Choroid plexus epithelial cell (primary cell): Measurements from ENCODE around the gene MMP26.
"Not testable (repeated sequence)": the region's sequence is repeated elsewhere in the genome, so short reads cannot be mapped to it uniquely, and the experiment has no call there.

ENCODE experiments used
- DNase-seq: peaks from one replicate; pipeline ENCODE4 v3.0.0-alpha.2; 2010; ENCODE audit warnings: low read depth
- H3K4me3 ChIP-seq: 2 replicates; pipeline ENCODE4 v1.5.1; 2011; ENCODE audit warnings: low read depth, mild to moderate bottlenecking, control low read depth, low read length, moderate library complexity
- TF ChIP-seq, protein P1 (sequence below): conservative IDR thresholded peaks from 2 replicates; pipeline ENCODE4 v1.5.1; 2011; ENCODE audit warnings: low read depth, mild to moderate bottlenecking, control low read depth, inconsistent platforms, low read length, moderate library complexity

MMP26 gene

DNA sequence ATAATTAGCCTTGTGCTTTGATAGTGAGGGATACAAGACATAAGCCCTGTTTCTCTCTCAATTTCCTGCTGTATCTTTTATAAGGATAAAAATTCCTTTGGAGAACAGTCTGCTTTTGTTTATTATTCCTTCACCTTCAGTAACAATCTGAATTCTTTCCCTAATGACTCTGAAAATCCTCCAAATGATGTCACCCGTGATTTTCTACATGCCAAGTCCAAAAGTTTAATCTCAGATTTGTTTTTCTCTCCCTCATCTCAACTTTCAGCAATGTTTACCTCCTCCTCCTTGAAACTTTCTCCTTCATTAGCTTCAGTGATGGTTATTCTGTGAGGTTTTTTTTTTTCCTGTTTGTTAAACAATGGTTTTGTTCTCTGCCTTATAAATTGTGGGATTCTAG is 9.1 kb upstream of the MMP26 start:
- DNase-seq: no peak
- TF ChIP-seq, protein P1, sequence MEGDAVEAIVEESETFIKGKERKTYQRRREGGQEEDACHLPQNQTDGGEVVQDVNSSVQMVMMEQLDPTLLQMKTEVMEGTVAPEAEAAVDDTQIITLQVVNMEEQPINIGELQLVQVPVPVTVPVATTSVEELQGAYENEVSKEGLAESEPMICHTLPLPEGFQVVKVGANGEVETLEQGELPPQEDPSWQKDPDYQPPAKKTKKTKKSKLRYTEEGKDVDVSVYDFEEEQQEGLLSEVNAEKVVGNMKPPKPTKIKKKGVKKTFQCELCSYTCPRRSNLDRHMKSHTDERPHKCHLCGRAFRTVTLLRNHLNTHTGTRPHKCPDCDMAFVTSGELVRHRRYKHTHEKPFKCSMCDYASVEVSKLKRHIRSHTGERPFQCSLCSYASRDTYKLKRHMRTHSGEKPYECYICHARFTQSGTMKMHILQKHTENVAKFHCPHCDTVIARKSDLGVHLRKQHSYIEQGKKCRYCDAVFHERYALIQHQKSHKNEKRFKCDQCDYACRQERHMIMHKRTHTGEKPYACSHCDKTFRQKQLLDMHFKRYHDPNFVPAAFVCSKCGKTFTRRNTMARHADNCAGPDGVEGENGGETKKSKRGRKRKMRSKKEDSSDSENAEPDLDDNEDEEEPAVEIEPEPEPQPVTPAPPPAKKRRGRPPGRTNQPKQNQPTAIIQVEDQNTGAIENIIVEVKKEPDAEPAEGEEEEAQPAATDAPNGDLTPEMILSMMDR: no peak
- no peak overlapping the region for H3K4me3 ChIP-seq

DNA sequence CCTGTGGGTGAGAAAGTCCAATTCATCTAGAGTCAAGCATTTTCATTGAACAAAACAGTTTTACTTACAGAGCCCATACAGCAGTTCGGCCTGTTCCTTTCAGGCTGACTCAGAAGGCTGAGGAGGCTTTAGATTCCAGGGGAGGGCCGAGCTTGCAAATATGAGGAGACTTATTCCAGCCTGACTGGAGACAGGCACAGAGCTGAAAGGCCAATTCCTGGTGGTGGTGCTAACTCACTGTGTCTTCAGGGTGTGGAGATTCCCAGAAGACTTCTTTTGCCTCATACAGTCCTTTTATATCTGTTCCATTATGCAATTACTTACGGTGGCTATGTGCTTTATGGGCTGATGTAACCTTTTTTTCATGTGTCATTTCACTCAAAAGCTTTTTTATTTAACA is 7.0 kb upstream of the MMP26 start, which contains the start of gene OR51E2:
OR51E2 (minus strand) TSS at position 269 of the 400 bp plus-strand sequence. CDS start 15,142 bp downstream, outside the sequence.
- TF ChIP-seq, protein P1: peak; percentile 2
- peak; percentile 19 for DNase-seq
- H3K4me3 ChIP-seq: no peak within 1 kb of the TSS

DNA sequence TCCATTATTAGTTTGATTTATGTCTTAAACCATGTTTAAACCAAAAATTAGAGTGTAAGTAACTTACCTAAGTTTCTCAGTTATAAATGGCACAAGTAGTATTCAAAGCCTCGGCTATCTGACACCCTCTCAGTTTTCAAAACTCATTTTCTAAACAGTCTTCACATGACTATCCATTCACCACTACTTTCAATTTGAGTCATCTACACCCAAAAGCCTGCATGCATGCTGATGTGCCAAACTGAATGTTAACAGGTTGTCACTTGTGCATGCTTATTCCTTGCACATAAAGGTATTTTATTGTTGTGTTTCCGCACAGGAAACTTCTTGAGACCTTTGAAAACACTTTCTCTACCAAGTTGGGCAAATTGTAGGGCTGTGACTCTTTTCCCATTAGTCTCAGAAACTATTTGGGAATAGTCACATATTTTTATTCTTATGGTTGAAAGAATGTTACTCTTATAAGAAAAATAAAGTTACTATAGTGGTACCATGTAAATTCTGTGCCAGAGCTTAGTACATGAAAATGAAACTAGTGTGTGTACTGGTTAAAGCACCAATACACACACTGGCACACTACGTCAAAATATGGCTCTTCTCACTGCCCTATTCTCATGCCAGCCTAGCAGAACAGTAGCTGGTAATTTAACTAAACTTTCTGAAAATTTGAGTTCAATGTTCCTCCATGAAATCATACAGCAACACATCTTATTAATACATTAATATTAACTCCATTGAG is 4.7 kb upstream of the MMP26 start:
- TF ChIP-seq, protein P1: no peak
- DNase-seq: no peak
- H3K4me3 ChIP-seq: no peak overlapping the region

DNA sequence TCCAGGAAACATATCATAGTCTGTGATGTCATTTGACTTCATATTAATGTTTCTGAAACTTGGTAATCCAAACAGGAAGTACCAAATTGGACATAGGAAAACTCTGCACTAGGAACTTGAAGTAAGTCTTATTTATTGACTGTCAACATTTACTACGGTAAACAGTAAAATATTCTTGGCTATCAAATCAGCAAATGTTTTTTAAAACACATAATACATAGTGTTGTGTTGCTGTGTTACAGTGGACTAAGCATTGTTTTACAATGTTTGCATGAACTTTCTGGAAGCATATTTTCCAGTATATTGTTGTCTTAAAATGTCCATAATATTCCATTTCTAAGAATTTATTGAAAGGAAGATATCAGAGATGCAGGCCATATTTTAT is 4.2 kb upstream of the MMP26 start:
- DNase-seq: no peak
- TF ChIP-seq, protein P1: no peak
- no peak overlapping the region for H3K4me3 ChIP-seq

DNA sequence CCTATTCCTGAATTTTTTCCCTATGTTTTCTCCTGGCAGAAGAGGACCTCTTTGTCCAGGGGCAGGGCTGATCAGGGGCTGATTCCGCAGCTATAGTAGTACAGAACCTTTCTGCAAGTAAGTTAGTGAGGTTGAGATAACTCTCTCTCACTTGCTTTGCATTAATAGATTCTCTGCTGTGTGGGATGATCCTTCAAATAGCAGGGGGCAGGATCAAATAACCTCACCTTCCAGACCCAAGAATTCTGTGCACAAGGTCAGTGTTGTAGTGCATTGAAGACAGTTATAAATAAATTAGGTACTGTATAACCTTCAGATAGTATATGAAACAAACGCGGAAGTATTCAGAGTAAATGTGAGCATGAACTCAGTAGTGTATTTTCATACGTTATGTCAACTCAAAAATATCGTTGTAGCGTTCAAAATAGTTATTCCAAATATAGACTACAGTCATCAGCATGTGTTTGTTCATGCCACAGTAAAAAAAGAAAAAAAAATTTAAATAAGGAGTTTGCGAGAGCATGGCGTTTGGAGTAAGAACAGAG is 278 bp downstream of the MMP26 start:
- H3K4me3 ChIP-seq: no peak overlapping the region
- TF ChIP-seq, protein P1: no peak
- no peak for DNase-seq

DNA sequence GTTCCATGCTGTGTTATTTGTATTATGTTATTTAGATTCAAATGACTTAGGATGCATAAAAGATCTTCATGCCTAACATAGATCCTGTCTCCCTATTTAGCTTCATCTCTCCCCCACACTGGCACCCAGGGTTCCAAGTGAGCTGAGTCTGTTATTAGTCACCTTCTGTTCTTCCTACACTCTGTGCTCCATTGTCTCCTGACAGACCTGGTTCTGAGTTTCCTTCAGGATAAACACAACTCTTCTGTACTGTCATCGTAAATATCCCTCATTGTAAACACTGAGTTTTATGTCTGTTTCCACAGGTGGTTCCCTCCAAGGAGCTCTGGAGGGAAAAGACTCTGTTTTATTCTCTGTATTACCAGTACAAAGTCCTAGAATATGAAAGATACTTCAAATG is 8.7 kb downstream of the MMP26 start:
- H3K4me3 ChIP-seq: no peak overlapping the region
- DNase-seq: no peak
- TF ChIP-seq, protein P1: no peak

DNA sequence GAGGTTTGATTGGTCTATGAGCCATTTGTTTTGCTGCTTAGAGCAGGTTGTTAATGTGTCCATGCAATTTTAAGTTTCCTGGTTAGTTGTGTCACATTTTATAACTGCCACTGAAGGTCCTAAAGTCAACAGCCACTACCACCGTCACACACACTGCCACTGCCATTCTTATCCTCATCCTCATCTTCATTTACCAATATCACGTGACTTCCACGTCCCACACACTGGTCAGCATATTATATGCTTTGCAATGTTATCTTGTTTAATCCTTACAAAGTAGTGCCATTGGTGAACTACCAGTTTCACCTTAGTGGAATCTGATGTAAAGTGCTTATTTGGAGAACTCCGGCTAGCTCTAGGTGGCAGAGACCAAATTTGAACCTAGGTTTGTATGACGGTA is 9.7 kb downstream of the MMP26 start:
- TF ChIP-seq, protein P1: no peak
- no peak for DNase-seq
- no peak overlapping the region for H3K4me3 ChIP-seq

DNA sequence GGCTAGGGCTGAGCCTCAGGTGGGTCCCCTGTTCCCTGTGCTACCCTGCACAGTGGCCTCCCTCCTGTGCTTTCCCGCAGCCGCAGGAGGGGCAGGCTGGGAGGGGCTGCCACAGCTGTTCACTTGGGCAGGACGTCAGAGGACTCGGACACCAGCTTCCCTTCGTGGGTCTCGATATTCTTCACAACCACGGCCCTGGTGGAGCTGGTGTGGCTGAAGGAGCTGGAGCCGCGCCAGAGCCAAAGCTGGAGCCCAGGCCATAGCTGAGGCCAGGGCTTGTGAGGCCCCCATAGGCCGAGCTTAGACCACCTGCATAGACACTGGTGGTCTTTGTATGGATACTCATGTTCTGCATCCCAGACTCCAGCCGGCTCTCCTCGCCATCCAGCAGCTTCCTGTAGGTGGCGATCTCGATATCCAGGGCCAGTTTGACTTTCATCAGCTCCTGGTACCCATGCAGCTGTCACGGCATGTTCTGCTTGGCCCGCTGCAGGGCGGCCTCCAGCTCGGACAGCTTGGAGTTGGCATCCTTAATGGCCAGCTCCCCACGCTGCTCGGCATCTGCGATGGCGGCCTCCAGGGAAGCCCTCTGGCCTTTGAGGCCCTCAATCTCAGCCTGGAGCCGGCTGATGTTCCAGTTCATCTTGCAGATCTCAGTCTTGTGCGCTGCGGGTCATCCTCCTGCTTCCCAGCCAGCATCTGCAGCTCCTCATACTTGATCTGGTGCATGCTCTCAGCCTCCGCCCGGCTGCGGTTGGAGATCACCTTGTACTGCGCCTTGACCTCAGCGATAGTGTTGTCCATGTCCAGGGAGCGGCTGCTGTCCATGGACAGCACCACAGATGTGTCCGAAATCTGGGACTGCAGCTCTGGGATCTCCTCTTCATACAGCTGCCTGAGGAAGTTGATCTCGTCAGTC is 18.3 kb downstream of the MMP26 start:
- DNase-seq, H3K4me3 ChIP-seq: not testable (repeated sequence)
